Right ventricle myocardium inferior (tissue), 1 donor: ENCODE data around the gene UNC13A. TPM values are rescaled to one million over a fixed set of nuclear protein-coding genes. Genes with fewer than 3 reads are reported as not detected.

ENCODE experiments used
- ATAC-seq: fragments of 200-7000 bp; cut with Tn5 transposase; one replicate; pipeline ENCODE4 v1.9.1; 2020; ENCODE audit warnings: mild to moderate bottlenecking, moderate library complexity
- DNase-seq: peaks from one replicate; pipeline ENCODE4 v3.0.0; 2021; ENCODE audit errors: missing footprints
- intact Hi-C: fragments of 100-400 bp; cut with DNase I; formaldehyde crosslinking; loops from one replicate; pipeline ENCODE4 v1.11.0; 2022
- total RNA-seq: library from RNA; stranded (reverse); fragmentation: NEBNext Ultra II Directional; extraction: Animal tissue kit (Norgen Biotek cat#: 25700); gene quantifications from one replicate; pipeline ENCODE4 v1.2.1, GENCODE V29; 2021
- donor health status: DM: no; HTN: yes; CAD: no; lungs with severe emphysema.

UNC13A gene
- total RNA-seq, 1 donor from 2014 or later, result 0.03 TPM

DNA sequence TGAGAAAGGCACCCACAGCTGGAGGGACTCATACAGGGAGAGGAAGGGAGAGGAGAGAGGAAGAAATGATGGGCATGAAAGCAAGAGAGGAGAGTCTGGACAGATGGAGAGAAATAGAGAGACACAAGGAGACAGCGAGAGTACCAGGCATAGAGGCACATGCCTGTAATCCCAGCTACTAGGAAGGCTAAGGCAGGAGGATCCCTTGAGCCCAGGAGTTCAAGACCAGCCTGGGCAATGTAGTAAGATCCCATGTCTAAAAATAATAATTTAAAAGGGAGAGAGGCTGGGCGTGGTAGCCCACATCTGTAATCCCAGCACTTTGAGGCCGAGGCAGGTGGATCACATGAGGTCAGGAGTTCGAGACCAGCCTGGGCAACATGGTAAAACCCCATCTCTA, 9.3 kb downstream of the UNC13A start:
- no peak for ATAC-seq
- intact Hi-C loops, result no loop called here

DNA sequence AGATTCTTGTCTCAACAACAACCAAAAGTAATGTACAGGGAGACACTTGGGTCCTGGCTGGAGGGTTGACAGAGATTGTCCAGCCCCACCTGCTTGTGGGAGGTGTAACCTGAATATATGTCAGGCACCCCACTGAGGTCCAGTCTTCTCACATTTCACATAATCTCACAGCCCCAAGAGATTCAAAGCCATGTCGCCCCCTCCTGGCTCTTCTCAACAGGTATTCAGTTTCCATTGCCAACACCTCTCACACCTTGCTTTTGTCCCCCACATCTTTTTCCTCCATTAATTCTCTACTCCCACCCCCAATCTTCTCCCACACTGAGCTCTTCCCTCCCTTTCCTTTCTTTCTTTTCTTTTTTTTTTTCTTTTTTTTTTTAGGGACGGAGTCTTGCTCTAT, 11.2 kb downstream of the UNC13A start:
- no peak for DNase-seq
- no peak for ATAC-seq
- intact Hi-C loops, result no loop called here

More for the DNA sequence above, 9.3 kb downstream of the UNC13A start:
- no peak for DNase-seq

DNA sequence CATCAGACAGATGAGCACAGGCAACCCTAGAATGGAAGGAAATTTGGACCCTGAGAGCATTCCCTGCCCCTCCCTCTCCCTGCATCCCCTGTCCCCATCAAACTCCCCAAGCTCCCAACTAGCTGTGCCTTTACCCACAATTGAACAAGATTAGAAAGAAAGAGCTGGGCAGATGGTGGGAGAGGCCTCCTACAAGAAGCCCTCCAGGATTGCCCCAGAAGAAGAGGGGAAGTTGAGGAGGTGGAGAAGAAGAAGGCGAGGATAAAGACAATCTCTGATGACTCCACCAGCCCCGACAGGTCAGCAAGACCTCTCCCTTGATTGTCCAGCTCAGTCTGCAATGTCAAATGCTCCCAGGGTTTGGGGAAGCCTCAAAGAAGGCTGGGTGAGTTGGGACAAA, 11.9 kb downstream of the UNC13A start:
- intact Hi-C loops, result no loop called here
- no peak for DNase-seq
- no peak for ATAC-seq

DNA sequence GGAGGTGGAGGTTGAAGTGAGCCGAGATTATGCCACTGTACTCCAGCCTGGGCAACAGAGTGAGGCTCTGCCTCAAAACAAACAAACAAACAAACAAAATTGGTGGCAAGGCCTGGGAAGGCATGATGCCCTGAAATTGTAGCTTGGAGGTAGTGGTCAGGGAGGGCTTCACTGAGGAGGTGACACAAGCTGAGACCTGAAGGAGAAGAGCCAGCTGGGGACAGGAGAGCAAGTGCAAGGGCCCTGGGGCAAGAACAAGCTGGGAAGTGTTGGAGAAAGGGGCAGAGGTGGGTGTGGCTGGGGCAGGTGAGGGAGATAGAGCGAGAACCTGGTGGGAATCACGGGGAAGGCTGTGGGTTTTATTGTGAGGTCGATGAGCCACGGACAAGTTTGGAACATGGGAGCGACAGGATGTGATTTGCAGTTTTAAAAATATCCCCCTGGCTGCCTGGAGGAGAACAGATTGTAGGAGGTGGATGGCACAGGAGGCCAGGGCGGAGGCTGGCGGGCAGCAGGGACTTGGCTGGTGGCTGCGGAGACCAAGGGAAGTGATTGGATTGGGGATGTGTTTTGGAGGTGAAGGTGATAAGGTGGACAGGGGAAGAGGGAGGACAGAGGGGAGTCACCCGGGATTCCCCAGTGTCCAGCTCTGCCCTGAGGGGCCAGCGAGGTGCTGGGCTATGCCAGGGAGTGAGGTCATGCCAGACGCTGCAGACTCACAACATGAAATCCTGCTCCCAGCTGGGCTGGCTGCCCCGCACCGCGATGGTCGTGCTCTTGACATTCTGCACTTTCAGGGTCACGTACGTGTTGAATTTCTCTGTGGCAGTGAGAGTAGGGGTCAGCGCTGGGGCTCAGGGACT, 14.0 kb downstream of the UNC13A start:
- intact Hi-C loops, result no loop called here
- ATAC-seq (no peak), DNase-seq (no peak)

DNA sequence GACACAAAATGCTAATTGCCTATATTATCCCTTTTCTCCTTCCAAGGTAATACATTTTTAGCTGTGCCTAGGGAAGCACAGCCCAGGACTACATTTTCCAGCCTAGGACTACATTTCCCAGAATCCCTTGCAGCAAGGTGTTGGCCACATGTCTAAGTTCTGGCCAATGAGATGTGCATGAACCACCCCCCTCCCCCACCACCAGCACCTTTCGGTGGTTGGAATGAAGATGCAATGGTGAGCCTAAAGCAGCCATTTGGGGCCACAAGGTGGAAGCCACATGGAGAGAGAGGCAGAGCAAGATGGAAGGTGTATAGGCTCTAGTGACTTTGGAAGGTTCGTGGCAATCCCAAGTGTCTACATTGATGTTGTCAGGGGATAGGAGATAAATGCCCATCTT, 16.2 kb downstream of the UNC13A start:
- DNase-seq (no peak), ATAC-seq (no peak)
- intact Hi-C loops, result no loop called here

DNA sequence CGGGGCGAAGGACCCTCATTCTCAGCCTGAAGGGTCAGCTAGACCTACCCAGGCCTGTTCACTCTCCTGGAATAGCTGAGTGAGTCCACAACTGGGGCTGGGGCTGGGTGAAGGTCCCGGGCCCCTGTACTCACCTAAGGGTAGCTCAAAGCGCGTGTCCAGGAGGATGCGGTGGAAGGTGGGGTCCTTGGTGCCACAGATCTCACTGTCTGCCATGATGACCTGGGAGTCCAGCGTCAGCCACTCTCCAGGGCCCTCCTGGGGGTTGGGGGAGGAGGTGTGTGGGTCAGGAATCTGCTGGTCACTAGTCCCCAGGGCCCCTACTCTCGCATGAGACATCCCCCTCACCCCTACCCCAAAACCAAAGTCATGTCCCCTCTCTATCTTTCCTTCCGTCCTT, 18.7 kb downstream of the UNC13A start:
- DNase-seq (no peak), ATAC-seq (no peak)
- intact Hi-C loops, result no loop called here

DNA sequence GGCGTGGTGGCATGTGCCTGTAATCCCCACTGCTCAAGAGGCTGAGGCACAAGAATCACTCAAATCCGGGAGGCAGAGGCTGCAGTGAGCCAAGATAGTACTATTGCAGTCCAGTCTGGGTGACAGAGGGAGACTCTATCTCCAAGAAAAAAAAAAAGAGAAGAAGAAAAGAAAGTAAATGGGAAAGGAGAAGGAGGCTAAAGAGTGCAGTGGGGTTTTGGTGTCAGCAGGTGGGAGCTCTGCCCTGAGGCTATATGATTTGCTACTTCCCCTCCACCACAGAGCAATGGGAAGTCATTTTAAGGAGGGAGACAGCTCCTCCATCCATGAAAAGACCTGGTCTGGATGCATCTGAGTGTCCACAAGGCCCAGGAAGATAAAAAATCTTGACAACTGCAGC, 23.1 kb downstream of the UNC13A start:
- intact Hi-C loops, result no loop called here
- no peak for DNase-seq
- no peak for ATAC-seq

DNA sequence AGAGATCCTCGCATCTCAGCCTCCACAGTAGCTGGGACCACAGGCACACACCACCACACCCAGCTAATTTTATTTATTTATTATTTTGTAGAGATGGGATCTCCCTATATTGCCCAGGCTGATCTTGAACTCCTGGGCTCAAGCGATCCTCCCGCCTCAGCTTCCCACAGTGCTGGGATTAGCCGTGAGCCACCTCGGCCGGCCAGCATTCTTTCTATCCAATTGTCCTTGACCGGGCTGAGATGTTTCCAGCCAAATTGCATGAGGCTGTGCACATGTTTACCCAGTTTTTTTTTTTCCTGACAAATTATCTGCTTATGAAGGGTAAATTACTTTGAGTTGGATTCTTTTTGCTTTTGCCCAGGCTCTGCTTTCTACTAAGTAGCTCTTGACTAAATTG, 28.2 kb downstream of the UNC13A start:
- DNase-seq, result no peak
- no peak for ATAC-seq
- intact Hi-C loops, result no loop called here

DNA sequence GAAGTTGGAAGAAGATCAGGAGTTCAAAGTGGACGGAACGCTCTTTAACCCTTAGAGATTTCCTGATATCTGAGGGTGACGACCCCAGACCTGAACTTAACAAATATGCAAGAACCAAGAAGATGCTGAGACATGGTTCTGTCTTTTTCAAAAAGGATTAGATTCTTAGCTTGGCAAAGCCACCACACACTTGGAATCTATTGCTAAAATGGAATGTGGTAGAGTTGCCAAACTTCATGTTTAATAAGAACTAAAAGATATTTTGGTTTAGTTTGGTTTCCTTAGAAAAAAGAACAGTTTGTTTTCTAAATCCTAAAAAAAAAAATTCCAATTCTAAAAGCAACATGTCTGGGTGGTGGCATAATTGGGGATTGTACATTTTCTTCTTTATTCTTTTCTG, 29.5 kb downstream of the UNC13A start:
- ATAC-seq (no peak), DNase-seq (no peak)
- intact Hi-C loops, result no loop called here

DNA sequence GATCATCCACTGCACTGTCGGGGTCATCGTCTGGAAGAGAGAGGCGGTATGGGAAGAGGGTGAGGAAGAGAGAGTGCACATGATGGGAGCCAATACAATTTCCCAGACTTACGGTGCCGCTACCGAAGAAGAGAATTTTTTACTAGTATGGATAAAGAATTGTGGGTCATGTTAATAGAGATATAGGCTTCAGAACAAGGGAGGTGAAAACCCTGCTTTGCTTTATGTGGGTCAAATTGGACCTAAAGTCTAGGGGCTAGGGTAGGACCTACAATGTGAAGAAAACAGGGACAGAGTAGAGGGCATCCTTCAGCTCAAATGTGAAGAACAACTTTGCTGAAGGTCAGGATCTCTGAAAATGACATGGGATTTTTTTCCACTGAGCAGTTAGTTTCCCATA, 29.9 kb downstream of the UNC13A start:
- no peak for DNase-seq
- ATAC-seq, result no peak
- intact Hi-C loops, result no loop called here

DNA sequence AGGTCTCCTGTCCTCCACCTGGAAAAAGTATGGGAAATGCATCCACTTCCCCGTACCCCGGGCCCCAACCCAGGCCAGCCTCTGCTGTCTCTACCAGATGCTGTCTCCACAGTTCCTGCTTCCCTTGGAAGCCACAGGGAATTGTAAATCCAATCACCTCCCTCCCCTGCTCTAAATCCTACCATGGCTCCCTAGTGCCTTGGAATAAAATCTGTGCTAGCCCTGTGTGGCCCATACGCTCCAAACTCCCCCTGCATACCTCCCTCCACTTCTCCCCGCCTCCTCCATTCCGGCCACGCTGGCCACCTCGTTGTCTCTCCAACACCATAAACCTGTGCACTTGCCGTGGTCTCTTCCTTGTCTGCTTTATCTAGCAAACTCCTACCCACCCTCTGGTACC, 31.2 kb downstream of the UNC13A start:
- intact Hi-C loops, result no loop called here
- no peak for ATAC-seq
- no peak for DNase-seq

DNA sequence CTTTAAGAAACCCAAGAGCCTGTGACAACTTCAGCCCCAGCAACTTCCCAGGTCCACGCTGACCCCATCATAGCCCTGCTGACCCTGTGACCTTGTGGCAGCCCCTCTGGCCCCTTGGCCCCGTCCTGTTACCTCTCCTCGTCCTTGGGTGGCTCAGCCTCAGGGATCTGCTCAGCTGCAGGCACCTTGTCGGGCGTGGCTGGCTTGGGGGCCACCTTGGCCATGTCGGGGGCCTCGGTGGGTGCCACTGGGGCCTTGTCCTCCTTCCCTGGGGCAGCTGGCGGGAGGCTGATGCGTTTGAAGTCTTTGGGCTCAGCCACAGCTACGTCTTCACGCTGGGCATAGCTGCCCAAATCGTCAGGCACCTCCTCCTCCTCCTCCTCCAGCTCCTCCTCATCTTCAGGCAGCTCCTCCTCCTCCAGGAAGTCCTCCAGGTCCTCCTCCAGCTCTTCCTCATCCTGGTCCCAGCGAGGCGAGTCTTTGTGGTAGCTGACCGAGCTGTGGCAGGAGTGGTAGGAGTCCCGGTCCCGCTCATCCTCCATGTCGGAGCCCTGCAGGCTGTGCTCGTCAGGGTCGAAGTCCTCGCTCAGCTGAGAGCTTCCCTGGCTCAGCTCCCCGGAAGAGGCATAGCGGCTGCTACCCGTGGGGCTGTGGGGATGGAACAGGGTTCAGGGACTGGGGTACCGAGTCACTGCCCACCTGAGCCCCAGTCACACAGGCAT, 32.2 kb downstream of the UNC13A start:
- peak; percentile 17 for DNase-seq
- no peak for ATAC-seq

DNA sequence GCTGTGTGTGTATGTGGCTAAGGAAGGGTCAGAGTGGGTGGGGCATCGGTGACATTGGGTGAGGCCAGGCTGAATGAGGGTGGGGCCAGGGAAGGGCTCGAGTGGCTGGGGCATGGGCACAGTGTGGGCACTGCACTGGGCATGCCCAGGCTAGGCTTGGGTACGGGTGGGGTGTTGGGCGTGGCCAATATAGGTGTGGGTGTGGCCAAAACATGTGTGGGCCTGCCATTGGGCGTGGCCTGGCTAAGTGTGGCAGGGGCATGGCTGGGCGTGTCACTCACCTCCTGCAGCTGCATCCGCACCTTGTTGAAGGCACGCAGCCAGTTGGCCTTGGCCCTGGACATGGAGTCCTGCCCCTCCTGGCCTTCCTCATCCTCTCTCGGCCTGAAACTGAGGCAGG, 33.2 kb downstream of the UNC13A start:
- DNase-seq, result peak; percentile 55
- intact Hi-C loops, result no loop called here
- ATAC-seq, result no peak

More for the DNA sequence above, 32.2 kb downstream of the UNC13A start:
- intact Hi-C loops, result no loop called here

DNA sequence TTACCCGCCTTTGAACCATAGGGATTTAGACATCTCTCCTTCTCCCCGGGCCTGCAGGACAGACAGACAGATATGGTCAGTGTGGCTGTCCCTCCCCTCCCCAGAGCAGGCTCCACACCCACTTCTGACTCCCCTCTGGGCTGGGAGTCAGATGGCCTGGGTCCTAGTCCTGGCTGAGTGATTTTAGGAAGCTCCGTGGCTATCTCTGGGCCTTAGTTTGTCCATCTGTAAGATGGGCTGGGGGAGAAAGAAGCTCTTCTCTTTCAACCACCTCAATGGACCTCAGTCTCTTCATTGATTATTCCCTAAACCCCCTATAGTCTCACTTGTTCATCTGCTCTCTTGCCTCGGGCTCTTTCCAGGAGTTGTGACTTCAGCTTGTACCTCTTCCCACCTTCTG, 35.5 kb downstream of the UNC13A start:
- DNase-seq (no peak), ATAC-seq (no peak)
- intact Hi-C loops, result no loop called here

DNA sequence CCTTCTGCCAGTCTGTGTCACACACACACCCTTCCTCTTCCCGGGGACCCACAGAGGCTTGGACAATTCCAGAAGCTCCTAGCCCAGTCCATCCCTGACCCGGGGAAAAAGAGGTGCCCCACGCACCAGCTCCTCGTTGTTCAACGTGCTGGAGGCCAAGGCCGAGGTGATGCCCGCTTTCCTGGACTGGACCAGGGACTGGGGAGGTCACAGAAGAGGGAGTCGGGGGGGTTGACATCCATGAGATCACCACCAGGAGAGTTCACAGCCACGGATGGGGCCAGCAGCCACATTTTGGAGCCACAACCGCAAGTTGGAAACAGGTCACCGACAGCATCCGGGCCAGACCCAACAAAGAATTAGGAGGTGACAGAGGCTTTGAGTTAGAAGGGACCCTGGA, 39.4 kb downstream of the UNC13A start:
- intact Hi-C loops, result no loop called here
- DNase-seq (no peak), ATAC-seq (no peak)

DNA sequence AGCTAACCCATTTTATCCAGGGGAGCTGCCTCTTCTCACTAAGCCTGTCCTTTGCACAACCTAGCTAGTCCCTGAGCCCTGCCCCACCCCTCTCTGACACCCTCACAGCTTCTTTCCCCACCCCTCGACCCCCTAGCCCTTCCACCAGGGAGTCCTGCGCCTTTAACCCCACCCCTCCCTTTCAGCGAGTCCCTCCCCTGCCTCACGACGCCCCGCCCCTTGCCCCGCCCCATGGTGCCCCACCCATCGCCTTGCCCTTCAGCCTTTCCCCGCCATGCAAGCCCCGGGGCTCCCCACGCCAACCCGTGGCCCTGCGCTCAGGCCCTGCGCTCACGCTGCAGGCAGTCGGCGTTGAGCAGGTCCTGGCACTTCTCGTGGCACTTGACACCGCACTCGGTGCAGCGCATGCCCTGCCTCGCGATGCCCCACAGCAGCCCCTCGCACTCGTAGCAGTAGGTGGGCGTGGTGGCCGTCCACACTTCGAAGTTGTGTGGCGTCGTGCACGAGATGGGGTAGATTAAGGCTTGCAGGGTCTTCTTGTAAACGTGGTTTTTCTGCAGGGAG, 40.0 kb downstream of the UNC13A start:
- ATAC-seq, result no peak
- DNase-seq, result no peak
- intact Hi-C loops, result no loop called here

DNA sequence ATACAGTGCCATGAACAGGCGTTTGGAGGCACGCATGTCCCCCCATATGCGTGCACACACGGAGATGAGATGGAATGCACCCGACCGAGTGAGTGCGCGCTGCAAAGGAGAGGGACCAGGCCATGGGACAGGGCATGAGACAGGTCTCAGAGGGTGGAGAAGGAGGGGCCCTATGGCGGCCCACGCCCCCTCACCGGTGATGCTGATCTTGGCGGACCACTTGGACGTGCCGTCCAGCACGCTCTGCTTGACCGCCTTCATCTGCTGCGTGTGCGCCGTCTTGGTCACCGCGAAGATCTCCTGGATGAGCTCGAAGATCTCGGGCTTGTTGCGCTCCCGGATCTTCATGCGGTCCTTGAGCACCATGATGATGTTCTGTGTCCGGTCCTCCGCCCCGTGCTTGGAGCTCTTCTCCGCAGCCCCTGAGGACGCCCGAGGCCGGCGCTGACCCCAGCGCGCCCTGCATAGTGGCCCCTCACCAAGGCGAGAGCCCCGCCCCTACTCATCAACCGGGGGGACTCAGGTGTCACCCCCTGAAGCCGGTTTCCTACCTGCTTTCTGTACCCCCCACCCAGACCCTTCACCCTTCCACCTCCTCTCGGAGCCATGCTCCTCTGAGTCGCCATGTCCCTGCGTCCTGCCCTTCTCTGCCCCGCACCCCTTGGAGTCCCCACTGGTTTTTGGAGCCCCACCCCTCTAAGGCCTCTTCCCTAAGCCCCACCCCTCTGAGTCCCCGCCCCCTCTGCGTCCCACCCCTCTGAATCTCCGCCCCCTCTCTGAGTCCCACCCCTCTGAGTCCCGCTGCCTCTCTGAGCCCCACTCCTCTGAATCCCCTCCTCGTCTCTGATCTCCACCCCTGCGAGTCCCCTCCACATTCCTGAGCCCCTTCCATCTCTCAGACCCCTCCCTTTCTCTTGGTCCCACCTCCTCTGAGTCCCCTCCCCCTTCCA, 40.8 kb downstream of the UNC13A start:
- DNase-seq, result no peak
- intact Hi-C loops, result no loop called here
- no peak for ATAC-seq

DNA sequence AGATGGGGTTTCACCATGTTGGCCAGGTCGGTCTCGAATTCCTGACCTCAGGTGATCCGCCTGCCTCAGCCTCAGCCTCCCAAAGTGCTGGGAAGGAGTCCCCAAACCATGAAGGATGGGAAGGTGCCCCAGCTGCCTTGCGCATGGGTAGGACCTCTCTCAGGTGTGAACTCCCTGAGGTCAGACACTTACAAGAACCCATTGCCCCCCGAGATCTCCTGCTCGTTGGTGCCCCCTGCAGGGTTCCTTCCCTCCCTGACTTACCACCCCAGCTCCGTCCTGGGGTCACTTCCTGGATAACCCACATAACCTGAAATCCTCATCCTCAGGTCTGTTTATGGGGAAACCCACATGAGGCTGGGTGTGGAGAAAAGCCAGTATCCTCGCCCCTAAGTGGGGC, 41.7 kb downstream of the UNC13A start:
- intact Hi-C loops, result no loop called here
- DNase-seq, result no peak
- ATAC-seq, result no peak

DNA sequence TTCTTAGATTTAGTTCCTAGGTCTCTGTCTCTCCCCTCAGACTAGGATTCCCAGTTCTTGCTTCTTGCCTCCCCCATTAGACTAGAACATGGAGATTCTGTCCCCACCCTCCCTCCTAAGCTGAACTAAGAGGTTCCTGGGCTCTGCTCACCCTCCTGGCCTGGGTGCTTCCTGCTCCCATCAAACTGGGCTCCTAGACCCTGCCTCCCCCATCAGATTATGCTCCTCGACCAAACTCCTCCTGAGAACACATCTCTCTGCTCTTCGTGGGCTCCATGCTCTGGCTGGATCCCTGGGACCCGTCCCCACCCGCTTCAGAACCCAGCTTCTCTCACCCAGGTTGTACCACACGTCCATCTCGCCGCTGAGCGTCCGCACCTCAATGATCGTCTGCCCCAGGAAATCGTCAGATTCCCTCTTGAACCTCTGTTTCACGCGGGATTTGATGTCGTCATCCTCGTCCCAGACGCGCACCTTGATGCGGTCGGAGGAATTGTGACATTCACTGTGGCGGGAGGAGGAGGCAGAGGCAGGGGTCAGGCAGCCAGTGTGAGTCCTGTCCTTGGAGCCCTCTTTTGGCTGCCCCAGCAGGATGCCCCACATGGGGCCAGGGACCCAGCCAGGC, 42.7 kb downstream of the UNC13A start:
- intact Hi-C loops, result no loop called here
- ATAC-seq (no peak), DNase-seq (no peak)
